HPDE6-E6E7 (cell line): ENCODE results near the gene CLMN.

ENCODE experiments used
- DNase-seq: peaks from one replicate; pipeline ENCODE4 v3.0.0; 2011; ENCODE audit warnings: missing footprints; ENCODE audit errors: extremely low spot score

The CLMN gene

GRCh38 chr14:95304342-95304741 lies 15.4 kb downstream of the CLMN start:
- DNase-seq, result no peak

DNA sequence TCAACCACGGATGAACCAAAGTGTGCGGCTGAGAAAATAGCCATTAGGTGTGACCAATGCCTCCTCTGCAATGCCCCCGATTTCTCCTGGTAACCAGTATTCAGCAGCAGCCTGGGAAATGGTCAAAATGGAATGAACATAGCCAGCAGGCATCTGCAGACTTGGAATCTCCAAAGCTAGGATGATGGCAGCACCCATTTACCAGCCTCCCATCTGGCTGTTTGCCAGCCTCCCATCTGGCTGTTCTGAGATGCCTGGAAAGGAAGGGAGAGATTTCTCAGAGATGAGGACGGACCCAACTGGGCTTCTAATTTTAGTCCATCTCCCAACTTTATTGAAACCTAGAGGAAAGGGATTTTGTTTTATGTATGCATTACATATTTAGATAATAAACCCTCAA lies 16.2 kb downstream of the CLMN start:
- DNase-seq, result no peak

DNA sequence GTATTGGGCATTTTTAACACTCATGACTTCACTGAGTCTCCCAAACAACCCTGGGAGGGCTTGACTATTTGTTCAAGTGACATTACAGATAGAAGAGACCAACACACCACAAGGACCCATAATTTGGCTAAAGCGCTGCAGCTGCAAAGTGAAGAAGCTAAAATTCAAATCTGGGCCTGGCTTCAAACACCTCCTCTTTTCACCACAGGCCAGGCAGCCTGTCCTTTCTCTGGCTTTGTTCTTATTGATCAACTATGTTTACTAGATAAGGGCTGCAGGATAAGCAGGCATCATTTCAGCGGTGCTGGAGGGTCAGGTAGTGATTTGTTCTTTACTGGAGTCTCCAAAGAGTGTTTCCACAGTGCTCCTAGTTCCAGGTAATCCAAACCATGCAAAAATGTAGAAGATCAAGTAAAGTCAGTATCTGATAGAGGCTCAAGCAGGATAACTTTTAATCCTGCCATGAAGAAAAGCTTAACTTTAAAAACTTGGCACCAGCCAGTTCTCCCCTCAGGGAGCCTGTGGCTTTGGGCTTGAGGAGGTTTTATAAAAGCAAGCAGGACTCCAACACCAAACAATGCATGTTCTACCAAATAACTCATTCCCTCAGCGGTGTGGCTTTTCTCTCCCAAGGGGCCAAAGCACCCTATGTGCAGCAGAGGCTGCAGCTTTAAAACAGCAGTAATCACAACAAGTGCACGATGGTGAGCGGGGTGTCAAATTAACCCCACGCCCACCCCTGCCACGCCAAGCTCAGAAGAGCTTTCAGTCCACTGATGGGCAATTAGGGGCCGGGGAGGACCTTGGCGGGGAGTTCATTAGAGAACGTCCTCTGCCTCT lies 16.8 kb downstream of the CLMN start:
- no peak for DNase-seq

GRCh38 chr14:95301527-95302187 lies 18.1 kb downstream of the CLMN start:
- DNase-seq, result no peak

DNA sequence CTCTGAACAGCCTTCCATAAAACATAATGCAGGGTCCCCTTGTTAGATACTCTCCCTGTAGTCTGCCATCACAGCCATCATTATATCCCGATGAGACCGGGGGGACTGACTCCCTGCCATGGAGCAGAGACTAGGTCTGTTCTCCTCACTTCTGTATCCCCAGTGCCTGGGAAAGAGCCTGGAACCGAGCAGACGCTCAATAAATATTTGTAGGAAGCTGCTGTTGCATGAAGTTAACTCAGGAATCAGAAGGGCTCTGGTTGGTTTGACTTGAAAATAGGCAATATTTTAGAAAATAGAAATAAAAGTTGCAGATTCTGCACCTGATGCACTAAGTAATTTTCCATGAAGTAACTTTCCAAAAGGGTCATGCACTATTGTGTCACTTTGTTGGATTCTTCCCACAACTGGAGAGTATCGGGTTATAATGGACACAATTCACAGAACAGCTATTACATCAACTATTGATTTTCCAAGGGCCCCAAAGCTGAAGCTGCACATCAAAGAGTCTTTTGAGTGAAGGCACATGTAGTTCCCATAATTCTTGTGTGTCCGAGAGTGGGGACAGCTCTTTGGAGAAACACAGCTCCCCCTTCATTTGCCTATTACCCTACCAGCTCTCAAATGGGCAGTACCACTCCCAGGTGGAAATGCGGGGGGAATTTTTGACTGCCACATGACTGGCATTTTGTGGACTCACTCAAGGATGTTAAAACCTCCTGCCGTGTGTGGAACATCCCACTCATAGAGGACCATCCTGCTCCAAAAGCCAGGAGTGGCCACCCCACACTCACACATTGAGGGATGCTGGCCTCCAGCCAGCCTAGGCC lies 18.8 kb downstream of the CLMN start:
- DNase-seq, result no peak

DNA sequence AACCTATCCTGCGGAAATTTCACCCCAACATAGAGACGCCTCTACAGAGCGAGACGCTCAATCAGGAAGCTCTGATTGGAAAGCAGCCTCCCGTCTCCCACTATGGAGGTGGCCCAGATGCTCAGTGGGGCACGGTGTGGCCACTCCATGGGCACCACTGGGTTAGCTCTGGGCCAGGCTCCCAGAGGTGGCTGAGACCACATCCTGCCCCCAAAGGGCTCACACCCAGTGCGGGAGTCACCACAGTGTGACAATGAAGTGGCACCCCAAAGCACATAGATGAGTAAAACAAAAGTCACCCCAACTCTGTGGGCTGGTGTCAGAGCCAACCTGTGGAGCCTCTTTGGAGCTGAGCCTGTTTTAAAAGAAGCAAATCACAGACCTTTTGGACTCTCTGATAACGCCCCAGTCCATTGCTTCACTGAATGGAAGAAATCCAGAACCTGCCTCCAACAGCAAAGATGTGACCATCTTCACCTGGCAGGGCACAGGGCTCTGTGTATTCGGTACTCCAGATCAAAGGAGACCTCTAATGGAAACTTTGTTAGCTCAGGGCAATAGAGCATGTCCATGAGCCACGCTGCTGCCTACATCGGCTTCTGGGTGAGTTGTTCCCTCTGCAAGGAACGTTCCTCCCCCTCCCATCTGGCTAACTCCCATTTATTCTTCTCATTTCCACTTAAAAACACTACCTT lies 19.6 kb downstream of the CLMN start:
- DNase-seq, result no peak

- DNase-seq, result no peak
These were observed 20.4 kb downstream of the CLMN start for GRCh38 chr14:95299271-95299670.

DNA sequence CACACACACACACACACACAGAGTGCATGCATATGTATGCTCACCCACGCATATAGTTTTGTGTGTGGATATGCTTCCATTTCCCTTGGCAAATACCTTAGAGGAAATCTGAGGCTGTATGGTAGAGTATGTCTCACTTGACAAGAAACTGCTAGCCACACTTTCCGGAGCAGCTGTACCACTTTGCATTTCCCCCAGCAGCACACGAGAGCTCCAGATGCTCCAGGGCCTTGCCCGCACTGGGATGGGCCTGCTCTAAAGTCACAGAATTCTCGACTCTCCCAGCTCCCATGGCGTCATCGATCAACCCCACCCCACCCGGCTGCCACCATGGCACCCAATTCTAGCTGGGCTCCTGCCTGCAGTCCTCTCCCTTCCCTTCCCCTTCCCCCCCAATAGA lies 21.9 kb downstream of the CLMN start:
- DNase-seq, result no peak

GRCh38 chr14:95296966-95297365 lies 22.7 kb downstream of the CLMN start:
- no peak for DNase-seq

GRCh38 chr14:95295600-95296376 lies 23.9 kb downstream of the CLMN start:
- no peak for DNase-seq

GRCh38 chr14:95294834-95295599 lies 24.7 kb downstream of the CLMN start:
- DNase-seq, result peak; percentile 62

DNA sequence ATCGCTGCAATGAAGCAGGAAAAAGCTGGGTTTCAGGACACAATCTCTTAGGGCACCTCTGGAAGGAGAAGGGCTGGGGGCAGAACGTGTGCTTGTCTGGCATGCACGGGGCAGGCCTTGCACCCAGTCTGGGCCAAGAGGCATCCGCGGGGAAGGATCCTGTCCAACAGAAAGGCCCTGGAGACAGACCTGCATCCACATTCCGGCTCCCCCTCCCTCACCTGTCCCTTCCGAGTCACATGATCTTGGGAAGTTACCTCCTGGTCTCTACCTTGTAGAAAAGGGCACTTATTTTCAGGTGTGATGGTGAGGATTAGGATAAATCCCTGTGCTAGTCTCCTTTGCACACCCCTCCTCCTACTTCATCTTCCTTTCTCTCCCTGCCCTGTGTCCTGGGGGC lies 25.4 kb downstream of the CLMN start:
- no peak for DNase-seq

DNA sequence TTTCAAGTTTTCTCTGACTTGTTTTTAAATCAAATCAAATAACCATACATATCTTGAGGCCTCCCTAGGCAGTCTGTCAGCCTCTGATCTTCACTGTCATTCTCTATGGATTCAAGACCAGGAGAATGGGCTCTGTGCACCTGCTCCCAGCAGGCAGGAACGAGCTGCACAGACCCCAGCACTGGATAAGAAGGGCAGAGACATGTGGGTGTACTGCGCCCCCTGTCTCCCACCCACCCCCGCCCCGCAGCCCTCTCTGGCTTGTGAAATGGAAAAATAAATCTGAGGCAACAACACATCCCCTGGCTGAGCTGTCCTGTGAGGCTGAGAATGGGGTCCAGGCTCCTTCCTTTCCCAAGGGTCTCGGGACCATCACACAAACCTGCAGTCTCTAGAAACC lies 26.3 kb downstream of the CLMN start:
- DNase-seq, result no peak

DNA sequence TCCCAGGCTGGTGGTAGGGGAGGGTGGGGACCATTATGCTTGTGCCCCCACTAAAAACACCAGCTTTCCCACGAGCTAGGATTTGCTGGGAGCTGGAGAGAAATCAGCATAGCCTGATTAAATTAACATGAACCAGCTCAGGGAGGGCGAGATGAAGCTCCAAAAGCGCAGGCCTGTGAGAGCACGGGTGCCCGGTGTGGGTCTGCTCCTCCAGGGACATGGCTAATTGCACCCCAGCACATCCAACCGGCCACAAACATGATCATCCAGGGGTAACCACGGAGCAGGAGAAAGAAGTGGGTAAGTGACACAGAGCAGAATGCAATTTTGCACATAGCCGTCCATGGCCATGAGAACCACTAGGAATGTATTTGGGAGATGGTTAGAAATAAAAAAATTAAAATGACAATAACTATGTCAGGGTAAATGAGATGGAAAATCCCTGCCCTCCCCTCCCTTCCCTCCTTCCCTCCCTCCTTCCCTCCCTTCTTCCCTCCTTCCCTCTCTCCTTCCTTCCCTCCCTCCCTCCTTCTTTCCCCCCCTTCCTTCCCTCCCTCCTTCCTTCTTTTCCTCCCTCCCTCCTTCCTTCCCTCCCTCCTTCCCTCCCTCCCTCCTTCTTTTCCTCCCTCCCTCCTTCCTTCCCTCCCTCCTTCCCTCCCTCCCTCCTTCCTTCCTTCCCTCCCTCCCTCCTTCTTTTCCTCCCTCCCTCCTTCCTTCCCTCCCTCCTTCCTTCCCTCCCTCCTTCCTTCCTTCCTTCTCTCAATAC lies 26.9 kb downstream of the CLMN start:
- no peak for DNase-seq

GRCh38 chr14:95291859-95292542 lies 27.7 kb downstream of the CLMN start:
- peak; percentile 41 for DNase-seq

GRCh38 chr14:95290871-95291431 lies 28.8 kb downstream of the CLMN start:
- DNase-seq, result peak; percentile 52

DNA sequence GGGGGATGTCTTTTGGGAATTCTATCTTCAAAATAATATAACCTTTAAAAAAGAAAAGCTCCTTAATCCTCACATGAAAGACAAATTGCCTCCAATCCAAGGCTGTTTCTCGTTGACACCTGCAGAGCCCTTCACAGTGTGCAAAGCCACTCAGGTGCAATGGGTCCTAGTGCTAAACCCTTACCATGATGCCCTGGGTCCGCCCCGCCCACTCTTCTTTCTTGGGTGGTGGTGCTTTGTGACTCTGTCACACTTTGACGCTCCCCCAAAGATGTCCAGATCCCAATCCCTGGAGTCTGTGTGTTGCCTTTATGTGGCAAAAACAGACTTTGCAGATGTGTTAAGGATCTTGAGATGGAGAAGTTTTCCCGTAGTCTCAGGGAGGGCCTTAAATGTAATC lies 29.7 kb downstream of the CLMN start:
- DNase-seq, result no peak

DNA sequence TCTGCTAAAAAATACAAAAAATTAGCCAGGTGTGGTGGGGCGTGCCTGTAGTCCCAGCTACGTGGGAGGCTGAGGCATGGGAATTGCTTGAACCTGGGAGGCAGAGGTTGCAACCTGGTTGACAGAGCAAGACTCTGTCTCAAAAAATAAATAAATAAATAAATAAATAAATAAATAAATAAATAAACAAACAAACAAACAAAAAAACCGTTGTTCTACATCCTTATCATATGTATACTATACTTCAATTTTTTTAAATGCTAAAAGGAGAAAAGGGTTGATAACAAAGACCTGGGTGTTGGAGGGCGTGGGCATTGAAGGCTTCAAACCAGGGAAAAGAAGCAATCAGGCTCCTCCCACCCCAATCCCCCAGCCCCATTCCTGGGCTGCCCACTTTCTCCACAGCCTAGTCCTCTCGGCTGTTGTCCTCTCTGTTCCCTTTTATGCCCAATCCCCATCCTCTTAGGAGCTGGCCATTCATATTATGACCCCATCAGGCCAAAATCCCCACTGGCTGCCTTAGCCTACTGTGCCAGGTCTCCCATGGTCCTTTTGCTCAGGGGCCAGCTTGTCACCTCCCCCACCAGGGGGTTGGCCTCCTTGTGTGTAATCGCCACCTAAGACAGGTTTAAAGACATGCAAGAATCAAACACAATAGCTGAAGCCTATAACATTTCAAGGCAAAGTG lies 30.2 kb downstream of the CLMN start:
- DNase-seq, result no peak
